Raji (cell line): ENCODE measurements around the gene KLHDC2.

Experiments used
- POLR2A ChIP-seq: IDR thresholded peaks from 2 replicates; pipeline ENCODE4 v1.6.1; 2011; ENCODE audit warnings: low read depth, low read length, control low read depth; ENCODE audit not compliant: insufficient read depth

Gene KLHDC2, protein sequence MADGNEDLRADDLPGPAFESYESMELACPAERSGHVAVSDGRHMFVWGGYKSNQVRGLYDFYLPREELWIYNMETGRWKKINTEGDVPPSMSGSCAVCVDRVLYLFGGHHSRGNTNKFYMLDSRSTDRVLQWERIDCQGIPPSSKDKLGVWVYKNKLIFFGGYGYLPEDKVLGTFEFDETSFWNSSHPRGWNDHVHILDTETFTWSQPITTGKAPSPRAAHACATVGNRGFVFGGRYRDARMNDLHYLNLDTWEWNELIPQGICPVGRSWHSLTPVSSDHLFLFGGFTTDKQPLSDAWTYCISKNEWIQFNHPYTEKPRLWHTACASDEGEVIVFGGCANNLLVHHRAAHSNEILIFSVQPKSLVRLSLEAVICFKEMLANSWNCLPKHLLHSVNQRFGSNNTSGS

GRCh38 chr14:49767571-49768300, at the start of gene KLHDC2:
Gene KLHDC2, plus strand, starts transcription at chr14:49768153. Its CDS starts 316 bp downstream, at chr14:49768469.
- TF ChIP-seq POLR2A, result peak; percentile 84

DNA sequence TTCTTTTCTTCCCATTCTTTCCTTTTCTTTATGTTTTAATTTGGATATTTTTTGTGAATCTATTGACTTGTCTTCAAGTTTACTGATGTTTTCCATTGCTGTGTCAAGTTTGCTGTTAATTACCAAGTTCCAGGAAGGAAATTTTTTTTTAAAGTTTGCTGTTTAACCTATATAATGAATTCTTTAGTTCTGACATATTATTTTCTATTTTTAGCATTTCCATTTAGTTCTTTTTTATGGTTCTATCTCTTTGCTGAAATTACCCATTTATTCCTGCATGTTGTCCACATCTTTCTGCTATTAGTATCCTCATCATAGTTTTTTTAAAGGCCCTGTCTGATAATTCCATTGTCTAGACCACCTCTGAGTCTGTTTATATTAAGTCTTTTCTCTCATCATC, 47.2 kb upstream of the KLHDC2 start:
- TF ChIP-seq POLR2A, result no peak

DNA sequence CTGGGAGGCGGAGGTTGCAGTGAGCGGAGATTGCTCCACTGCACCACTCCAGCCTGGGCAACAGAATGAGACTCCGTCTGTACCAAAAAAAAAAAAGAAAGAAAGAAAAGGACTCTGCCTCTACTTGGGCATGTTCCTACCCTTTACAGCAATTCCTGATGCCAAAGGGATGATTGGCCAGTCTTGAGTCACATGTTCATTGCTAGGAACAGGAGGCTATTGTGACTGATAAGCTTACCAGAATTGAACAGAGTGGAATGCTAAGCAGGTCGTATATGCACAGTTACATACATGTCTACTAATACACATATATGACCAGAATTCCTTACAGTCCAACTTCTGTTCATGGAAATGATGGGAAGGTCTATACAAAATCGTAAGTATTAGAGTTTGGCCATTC, 40.8 kb upstream of the KLHDC2 start:
- no peak for TF ChIP-seq POLR2A

DNA sequence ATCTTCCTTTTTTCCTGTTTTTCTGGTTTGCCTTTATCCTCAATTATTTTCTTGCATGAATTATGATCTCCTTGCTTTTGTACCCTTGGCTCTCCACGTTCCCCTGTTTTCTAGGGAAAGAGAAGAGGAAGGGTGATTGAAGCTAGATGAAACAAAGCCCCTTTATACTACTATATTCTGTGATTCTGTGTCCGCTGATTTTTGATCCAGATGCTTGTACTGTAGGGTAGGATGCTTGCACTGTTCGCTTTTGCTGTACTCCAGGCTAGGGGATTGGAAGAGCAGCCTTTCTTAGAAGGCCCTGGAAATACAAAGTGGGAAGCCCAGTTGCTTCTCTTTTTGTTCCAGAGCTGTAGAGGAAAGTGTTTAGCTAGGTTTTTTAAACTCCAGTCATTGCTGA, 35.1 kb upstream of the KLHDC2 start:
- no peak for TF ChIP-seq POLR2A

DNA sequence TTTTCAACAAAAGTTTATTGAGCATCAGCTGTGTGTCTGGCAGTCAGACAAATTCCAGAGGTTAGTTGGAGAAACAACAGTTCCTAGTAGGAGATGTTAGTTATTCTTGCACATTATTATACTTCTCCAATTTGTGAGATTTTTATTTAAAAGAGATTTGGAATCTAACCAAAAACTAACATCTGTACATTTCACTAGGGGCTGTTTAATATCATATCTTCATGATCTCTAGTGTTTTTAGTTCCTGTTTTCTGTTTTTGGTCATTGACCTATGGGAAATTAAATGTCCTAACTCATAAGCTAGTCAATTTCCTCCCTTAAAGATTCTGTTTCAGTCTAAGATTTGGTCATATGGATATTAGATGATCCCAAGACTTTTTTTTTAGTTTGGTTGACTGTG, 34.1 kb upstream of the KLHDC2 start:
- TF ChIP-seq POLR2A, result no peak

GRCh38 chr14:49745191-49745590, 22.8 kb upstream of the KLHDC2 start:
- no peak for TF ChIP-seq POLR2A

- no peak for TF ChIP-seq POLR2A
These were observed 13.3 kb upstream of the KLHDC2 start for GRCh38 chr14:49754570-49755097.

- no peak for TF ChIP-seq POLR2A
These were observed 12.6 kb upstream of the KLHDC2 start for GRCh38 chr14:49755378-49755777.

GRCh38 chr14:49761839-49762551, 6.0 kb upstream of the KLHDC2 start:
- TF ChIP-seq POLR2A, result no peak

DNA sequence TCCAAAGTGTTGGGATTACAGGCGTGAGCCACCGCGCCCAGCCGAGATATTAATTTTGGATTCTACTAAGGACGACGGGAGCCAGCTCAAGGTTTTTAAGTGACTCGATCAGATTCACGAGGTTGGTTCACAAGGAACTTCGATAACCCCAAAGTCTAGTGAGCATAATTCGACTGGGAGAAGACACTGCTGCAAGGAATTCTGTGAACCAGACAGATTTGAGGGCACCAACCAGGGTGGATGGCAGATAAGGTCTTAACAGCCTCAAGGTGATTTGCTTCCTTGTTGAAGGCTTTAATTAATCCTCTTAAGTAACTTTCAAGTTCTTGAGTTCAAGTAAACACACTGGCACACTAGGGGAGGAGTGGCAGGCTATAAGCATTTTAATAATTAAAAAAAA, 1.1 kb upstream of the KLHDC2 start:
- TF ChIP-seq POLR2A, result no peak

DNA sequence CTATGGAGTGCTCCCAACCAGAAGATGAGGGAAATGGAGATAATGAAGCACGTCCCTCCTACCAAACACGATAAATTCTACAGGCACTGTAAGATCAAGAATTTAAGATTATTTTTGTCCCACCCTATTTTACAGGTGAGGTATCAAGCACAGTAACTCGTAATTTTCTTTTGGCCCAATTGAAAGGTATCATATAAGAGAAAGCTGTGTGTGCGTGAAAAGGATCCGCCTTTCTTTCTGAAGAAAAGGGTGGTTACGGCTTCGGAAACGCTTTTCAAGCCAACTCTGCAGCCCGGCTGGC, 733 bp upstream of the KLHDC2 start:
- no peak for TF ChIP-seq POLR2A

GRCh38 chr14:49768301-49769121, 558 bp downstream of the KLHDC2 start:
- TF ChIP-seq POLR2A, result no peak

DNA sequence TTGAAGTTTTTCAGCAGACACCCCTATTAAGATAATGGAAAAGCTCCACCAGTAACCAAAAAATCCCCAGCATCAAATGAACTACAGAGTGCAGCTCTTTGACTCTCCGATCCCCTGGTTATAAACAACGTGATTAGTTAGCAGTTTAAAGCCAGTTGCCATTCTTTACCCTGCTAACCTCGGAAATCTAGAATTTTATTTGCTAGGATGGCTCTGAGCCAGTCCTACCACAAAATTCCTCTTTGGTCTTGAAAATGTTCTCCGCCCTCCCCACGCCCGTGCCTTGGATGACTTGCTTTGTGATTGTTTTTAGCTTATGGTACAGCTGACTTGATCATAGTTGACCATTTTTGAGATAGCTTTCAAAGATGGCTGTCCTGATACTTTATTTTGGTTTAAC, 1.2 kb downstream of the KLHDC2 start:
- no peak for TF ChIP-seq POLR2A

DNA sequence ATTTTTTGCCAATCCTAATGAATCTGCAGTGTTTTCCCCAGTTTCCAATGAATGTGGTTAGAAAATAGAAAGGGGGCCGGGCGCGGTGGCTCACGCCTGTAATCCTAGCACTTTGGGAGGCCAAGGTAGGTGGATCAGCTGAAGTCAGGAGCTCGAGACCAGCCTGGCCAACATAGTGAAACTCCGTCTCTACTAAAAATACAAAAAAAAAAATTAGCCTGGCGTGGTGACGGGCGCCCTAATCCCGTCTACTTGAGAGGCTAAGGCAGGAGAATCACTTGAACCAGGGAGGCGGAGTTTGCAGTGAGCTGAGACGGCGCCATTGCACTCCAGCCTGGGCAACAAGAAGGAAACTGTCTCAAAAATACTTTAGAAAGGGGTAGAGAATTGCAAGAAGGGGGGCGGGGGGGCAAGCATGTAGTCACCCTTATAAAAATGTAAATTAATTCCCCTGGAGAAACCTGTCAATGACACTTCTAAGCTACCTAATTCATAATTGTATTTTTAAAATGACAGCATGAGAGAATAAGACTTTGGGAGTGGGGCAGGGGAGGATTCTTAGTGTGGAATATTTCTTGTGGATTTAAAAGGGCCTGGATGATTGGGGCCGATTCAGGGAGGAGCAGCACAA, 1.7 kb downstream of the KLHDC2 start:
- TF ChIP-seq POLR2A, result peak; percentile 20; the same call in 1 of the 2 replicates
